Endothelial cell of umbilical vein (primary cell): ENCODE results near the gene CMA1. TPM values are rescaled to one million over a fixed set of nuclear protein-coding genes. Genes with fewer than 3 reads are reported as not detected.

ENCODE experiments used
- BruUV-seq: library from RNA; stranded (reverse); fragments of 400-500 nt; replicated peaks from 2 replicates; lab custom pipeline; 2021; lab: Mats Ljungman, UMichigan
- CTCF ChIA-PET: fragments of 300-600, 350-600 bp; sonication (Branson Sonifier 250); formaldehyde crosslinking; loops from one replicate; lab custom pipeline; 2021; ENCODE audit warnings: antibody characterized with exemption, inconsistent platforms; lab: Charles Lee
- POLR2A ChIA-PET: fragments of 300-600, 350-600 bp; sonication (Branson Sonifier 250); formaldehyde crosslinking; loops from one replicate; lab custom pipeline; 2021; ENCODE audit warnings: antibody characterized with exemption, inconsistent platforms; lab: Charles Lee
- DNase-seq: peaks from one replicate; pipeline ENCODE4 v3.0.0-alpha.2; 2011; ENCODE audit warnings: low read depth, low spot score
- FAIRE-seq: peaks from 2 replicates; lab custom pipeline; 2011; peaks lifted over from hg19 to GRCh38; lab: Jason Lieb, UNC
- H2AFZ ChIP-seq: 2 replicates; pipeline ENCODE4 v1.6.0; 2012; ENCODE audit warnings: low read depth, low read length, control low read depth, inconsistent platforms
- H3K27ac ChIP-seq: 2 replicates; pipeline ENCODE4 v1.5.1; 2011; ENCODE audit warnings: low read depth, mild to moderate bottlenecking, control low read depth, low read length, moderate library complexity; ENCODE audit not compliant: insufficient read depth
- H3K27me3 ChIP-seq, 2 experiments: 2 replicates each; pipeline versions ENCODE4 v1.6.0 to v1.6.1; 2011; ENCODE audit warnings: low read length in 2 of 2, mixed read lengths in 1 of 2; ENCODE audit not compliant: control insufficient read depth in 2 of 2, insufficient read depth in 2 of 2
- H3K36me3 ChIP-seq, 2 experiments: 2 replicates in 1 of 2; 3 replicates in 1 of 2; pipeline ENCODE4 v1.5.1; 2011; ENCODE audit warnings: low read length in 2 of 2, mild to moderate bottlenecking in 1 of 2, moderate library complexity in 1 of 2; ENCODE audit not compliant: control insufficient read depth in 2 of 2, insufficient read depth in 2 of 2; ENCODE audit errors: extremely low read depth in 1 of 2
- H3K4me1 ChIP-seq: 3 replicates; pipeline ENCODE4 v1.5.1; 2011; ENCODE audit warnings: mild to moderate bottlenecking, low read length; ENCODE audit not compliant: control insufficient read depth, insufficient read depth; ENCODE audit errors: extremely low read depth
- H3K4me2 ChIP-seq: 2 replicates; pipeline ENCODE4 v1.6.1; 2011; ENCODE audit warnings: low read length, control low read depth, mixed read lengths; ENCODE audit not compliant: insufficient read depth
- H3K4me3 ChIP-seq, 3 experiments: fragments of 200-600 bp in 1 of 3; sonication (generic), shearing (Covaris generic) in 1 of 3; replicated peaks in 1 of 3; 2 replicates each; pipeline ENCODE4 v1.5.1; 2011 to 2016; ENCODE audit warnings: control low read depth in 3 of 3, low read length in 3 of 3, mild to moderate bottlenecking in 2 of 3, inconsistent platforms in 1 of 3, low read depth in 1 of 3, moderate library complexity in 1 of 3; ENCODE audit not compliant: insufficient read depth in 1 of 3
- H3K79me2 ChIP-seq: 2 replicates; pipeline ENCODE4 v1.6.0; 2012; ENCODE audit warnings: low read length, inconsistent platforms; ENCODE audit not compliant: control insufficient read depth, insufficient read depth
- H3K9ac ChIP-seq: replicated peaks from 2 replicates; pipeline ENCODE3; 2011; ENCODE audit warnings: low read length, control low read depth; ENCODE audit not compliant: insufficient read depth; ENCODE audit errors: extremely low read depth
- H3K9me1 ChIP-seq: replicated peaks from 3 replicates; pipeline ENCODE4 v1.6.0; 2011; ENCODE audit warnings: mild to moderate bottlenecking, low read length; ENCODE audit not compliant: control insufficient read depth, insufficient read depth; ENCODE audit errors: extremely low read depth
- H3K9me3 ChIP-seq: replicated peaks from 2 replicates; pipeline ENCODE4 v1.5.1; 2012; ENCODE audit warnings: low read length, inconsistent platforms; ENCODE audit not compliant: control insufficient read depth, insufficient read depth
- H4K20me1 ChIP-seq: replicated peaks from 2 replicates; pipeline ENCODE3; 2011; ENCODE audit warnings: mild to moderate bottlenecking, low read length; ENCODE audit not compliant: control insufficient read depth, insufficient read depth; ENCODE audit errors: extremely low read depth
- CTCF ChIP-seq, 2 donors: IDR thresholded peaks; 1 replicate in 1 of 2; 2 replicates in 1 of 2; pipeline ENCODE4 v1.5.1; 2011; ENCODE audit warnings: low read length in 2 of 2, mild to moderate bottlenecking in 2 of 2, moderate library complexity in 2 of 2, control low read depth in 1 of 2, inconsistent platforms in 1 of 2, low read depth in 1 of 2; ENCODE audit not compliant: insufficient read depth in 1 of 2; ENCODE audit errors: extremely low read depth in 1 of 2
- EZH2 ChIP-seq: IDR thresholded peaks from 2 replicates; pipeline ENCODE4 v1.6.1; 2012; ENCODE audit warnings: borderline replicate concordance, low read depth, mild to moderate bottlenecking, moderate library complexity, low read length, inconsistent platforms; ENCODE audit not compliant: severe bottlenecking
- GATA2 ChIP-seq: IDR thresholded peaks from 2 replicates; pipeline ENCODE4 v1.7.0; 2011; ENCODE audit warnings: low read depth, mild to moderate bottlenecking, moderate library complexity, mixed read lengths, low read length; ENCODE audit not compliant: insufficient read length, insufficient read depth
- JUN ChIP-seq: IDR thresholded peaks from 2 replicates; pipeline ENCODE4 v1.6.1; 2011; ENCODE audit warnings: borderline replicate concordance, low read depth; ENCODE audit not compliant: insufficient read length, insufficient read depth
- MAX ChIP-seq: IDR thresholded peaks from 2 replicates; pipeline ENCODE4 v1.6.1; 2011; ENCODE audit not compliant: insufficient read depth, insufficient read length
- MYC ChIP-seq: IDR thresholded peaks from one replicate; pipeline ENCODE4 v1.6.1; 2011; ENCODE audit warnings: mild to moderate bottlenecking, low read depth, low read length
- POLR2A ChIP-seq: IDR thresholded peaks from 2 replicates; pipeline ENCODE4 v1.6.1; 2012; ENCODE audit warnings: low read depth, mild to moderate bottlenecking, control low read depth, low read length
- POLR2AphosphoS5 ChIP-seq: IDR thresholded peaks from 2 replicates; pipeline ENCODE4 v1.6.1; 2012; ENCODE audit warnings: low read depth, mild to moderate bottlenecking, control low read depth, low read length, moderate library complexity; ENCODE audit not compliant: insufficient read depth
- dilution Hi-C: fragments of 300-500 bp; cut with MboI; formaldehyde crosslinking; loops from one replicate; pipeline ENCODE4 v1.15.0; 2019; ENCODE audit warnings: low sequenced_read_pairs; ENCODE audit not compliant: extremely low pct_ligation_motif_present
- intact Hi-C: fragments of 100-400 bp; cut with micrococcal nuclease; formaldehyde crosslinking; loops from one replicate; pipeline ENCODE4 v1.10.0; 2022
- polyA plus RNA-seq, 4 experiments: library from polyadenylated mRNA; depleted of rRNA in 3 of 4; stranded (reverse) in 3 of 4; unstranded in 1 of 4; fragments of >200 nt; gene quantifications; 2 replicates each; pipeline versions ENCODE4 v1.2.1 to v1.2.3, GENCODE V29; 2011 to 2012; ENCODE audit warnings: missing spikeins in 1 of 4
- total RNA-seq: library from RNA; stranded (reverse); gene quantifications from 2 replicates; pipeline ENCODE4 v1.2.3, GENCODE V29; 2021

CMA1 gene
- total and polyA plus RNA-seq, 2 donors (not counting 3 experiments of a cell fraction or from before 2014, with no cell fraction given) = not detected

- FAIRE-seq (no peak), DNase-seq (no peak)
- Histone ChIP-seq H3K4me3 (no peak overlapping the region), H3K9me1 (no peaks in the 10 kb centered on the region), H3K27me3 (no peaks in the 10 kb centered on the region), H3K9me3 (no peaks in the 10 kb centered on the region), H3K4me1 (no peaks in the 10 kb centered on the region), H2AFZ (no peak overlapping the region), H4K20me1 (no peaks in the 10 kb centered on the region), H3K9ac (no peak overlapping the region), H3K79me2 (no peaks in the 10 kb centered on the region), H3K4me2 (no peak overlapping the region), H3K27ac (no peak overlapping the region), H3K36me3 (no peaks in the 10 kb centered on the region)
- POLR2A ChIA-PET = no interaction called here
- dilution Hi-C loops (no loop called here), intact Hi-C loops (no loop called here)
- CTCF ChIA-PET = no interaction called here
- no TSS peak for BruUV-seq
- TF ChIP-seq MAX (no peak), EZH2 (no peak), MYC (no peak), GATA2 (no peak), POLR2A (no peak), CTCF (IDR thresholded peaks at IDR 0.05; ENCODE audit: extremely low read depth in 1 of 2, insufficient read depth in 1 of 2, low read depth in 1 of 2, low read length in 2 of 2) (no peak), JUN (no peak), POLR2AphosphoS5 (no peak)
Measured at GRCh38 chr14:24456980-24457379, 51.1 kb downstream of the CMA1 start.

Other genes with a start within 250 kb of the CMA1 start
- gene TGM1, start 245.1 kb downstream of the CMA1 start, total RNA-seq = 3.4 and 3.9 TPM in 2 replicates
- 1.0 and 2.1 TPM in 2 replicates for gene TGM1, start 245.1 kb downstream of the CMA1 start, polyA plus RNA-seq
- 29.3 and 29.5 TPM in 2 replicates for gene RABGGTA, start 236.7 kb downstream of the CMA1 start, total RNA-seq
- gene RABGGTA, start 236.7 kb downstream of the CMA1 start, polyA plus RNA-seq = 80.1 and 102 TPM in 2 replicates
- gene DHRS1, start 208.5 kb downstream of the CMA1 start, total RNA-seq = 18.0 and 20.0 TPM in 2 replicates
- gene DHRS1, start 208.5 kb downstream of the CMA1 start, polyA plus RNA-seq = 69.5 and 70.2 TPM in 2 replicates
- gene NOP9, start 208.4 kb downstream of the CMA1 start, total RNA-seq = 30.9 and 31.0 TPM in 2 replicates
- gene NOP9, start 208.4 kb downstream of the CMA1 start, polyA plus RNA-seq = 16.2 and 16.3 TPM in 2 replicates
- 4.6 and 5.2 TPM in 2 replicates for gene CIDEB, start 200.3 kb downstream of the CMA1 start, total RNA-seq
- 7.2 and 14.9 TPM in 2 replicates for gene CIDEB, start 200.3 kb downstream of the CMA1 start, polyA plus RNA-seq
- gene LTB4R2, start 198.1 kb downstream of the CMA1 start, total RNA-seq = 9.1 and 13.1 TPM in 2 replicates
- 5.5 and 7.6 TPM in 2 replicates for gene LTB4R2, start 198.1 kb downstream of the CMA1 start, polyA plus RNA-seq
- 6.2 and 10.5 TPM in 2 replicates for gene LTB4R, start 196.8 kb downstream of the CMA1 start, total RNA-seq
- gene LTB4R, start 196.8 kb downstream of the CMA1 start, polyA plus RNA-seq = 9.1 and 11.7 TPM in 2 replicates
- 84.0 and 87.0 TPM in 2 replicates for gene ADCY4, start 173.2 kb downstream of the CMA1 start, total RNA-seq
- gene ADCY4, start 173.2 kb downstream of the CMA1 start, polyA plus RNA-seq = 81.6 and 101 TPM in 2 replicates
- 5.1 and 9.0 TPM in 2 replicates for gene RIPK3, start 168.3 kb downstream of the CMA1 start, total RNA-seq
- 2.4 and 3.1 TPM in 2 replicates for gene RIPK3, start 168.3 kb downstream of the CMA1 start, polyA plus RNA-seq
- 88.1 and 88.5 TPM in 2 replicates for gene NFATC4, start 140.1 kb downstream of the CMA1 start, total RNA-seq
- 79.5 and 94.8 TPM in 2 replicates for gene NFATC4, start 140.1 kb downstream of the CMA1 start, polyA plus RNA-seq
- gene NYNRIN, start 109.3 kb downstream of the CMA1 start, total RNA-seq = 42.8 and 45.1 TPM in 2 replicates
- 37.2 and 38.8 TPM in 2 replicates for gene NYNRIN, start 109.3 kb downstream of the CMA1 start, polyA plus RNA-seq
- gene CBLN3, start 78.6 kb downstream of the CMA1 start, total RNA-seq = 5.0 and 8.6 TPM in 2 replicates
- 7.8 and 7.9 TPM in 2 replicates for gene CBLN3, start 78.6 kb downstream of the CMA1 start, polyA plus RNA-seq
- 63.3 and 66.7 TPM in 2 replicates for gene KHNYN, start 78.3 kb downstream of the CMA1 start, total RNA-seq
- 25.2 and 25.4 TPM in 2 replicates for gene KHNYN, start 78.3 kb downstream of the CMA1 start, polyA plus RNA-seq
- gene SDR39U1, start 65.5 kb downstream of the CMA1 start, total RNA-seq = 38.6 and 40.2 TPM in 2 replicates
- 72.6 and 89.8 TPM in 2 replicates for gene SDR39U1, start 65.5 kb downstream of the CMA1 start, polyA plus RNA-seq
- not detected in 2 replicates for gene CTSG, start 68.0 kb upstream of the CMA1 start, total RNA-seq
- not detected in 2 replicates for gene CTSG, start 68.0 kb upstream of the CMA1 start, polyA plus RNA-seq
- not detected in 2 replicates for gene GZMH, start 101.4 kb upstream of the CMA1 start, total RNA-seq
- not detected in 2 replicates for gene GZMH, start 101.4 kb upstream of the CMA1 start, polyA plus RNA-seq
- gene GZMB, start 125.9 kb upstream of the CMA1 start, total RNA-seq = not detected in 2 replicates
- gene GZMB, start 125.9 kb upstream of the CMA1 start, polyA plus RNA-seq = not detected in 2 replicates